Measurements from ENCODE around the gene PCCA.
"Not testable (repeated sequence)": the region's sequence is repeated elsewhere in the genome, so short reads cannot be mapped to it uniquely, and the experiment has no call there.

Gene PCCA

DNA sequence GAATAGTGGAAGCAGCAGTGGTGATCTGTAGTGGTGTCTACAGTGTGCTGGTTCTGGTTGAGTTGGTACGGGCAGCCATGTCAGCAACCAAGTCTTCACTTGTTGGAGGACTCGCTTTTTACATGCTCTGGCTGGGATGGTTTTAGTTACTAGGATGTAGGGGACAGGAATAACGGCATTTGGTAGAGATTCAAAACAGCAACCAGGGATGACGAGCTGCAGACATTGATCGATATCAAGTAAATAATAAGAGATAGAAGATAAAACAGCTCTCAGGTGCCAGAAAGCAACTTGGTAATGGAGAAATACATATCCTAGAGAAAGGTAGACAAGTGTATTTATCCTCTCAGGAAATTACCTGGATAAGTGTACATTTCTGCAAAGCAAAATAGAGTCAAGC lies 84.3 kb downstream of the PCCA start:
- H3K4me3 ChIP-seq (ENCODE audit: low read depth in 1 of 2, low read length in 2 of 2) = no peak overlapping the region
- H3K27ac ChIP-seq (ENCODE audit: low read length) = no peak overlapping the region
- H3K27me3 ChIP-seq (ENCODE audit: low read depth, low read length) = no peaks in the 10 kb centered on the region
- no peaks in the 10 kb centered on the region for H3K4me1 ChIP-seq (ENCODE audit: control insufficient read depth in 1 of 2, insufficient read depth in 2 of 2, low read length in 2 of 2)
- no peaks in the 10 kb centered on the region for H3K36me3 ChIP-seq (ENCODE audit: control insufficient read depth in 1 of 2, insufficient read depth in 2 of 2, low read length in 2 of 2)
- H3K9me3 ChIP-seq (ENCODE audit: control insufficient read depth in 1 of 2, low read length in 2 of 2) = no peaks in the 10 kb centered on the region

DNA sequence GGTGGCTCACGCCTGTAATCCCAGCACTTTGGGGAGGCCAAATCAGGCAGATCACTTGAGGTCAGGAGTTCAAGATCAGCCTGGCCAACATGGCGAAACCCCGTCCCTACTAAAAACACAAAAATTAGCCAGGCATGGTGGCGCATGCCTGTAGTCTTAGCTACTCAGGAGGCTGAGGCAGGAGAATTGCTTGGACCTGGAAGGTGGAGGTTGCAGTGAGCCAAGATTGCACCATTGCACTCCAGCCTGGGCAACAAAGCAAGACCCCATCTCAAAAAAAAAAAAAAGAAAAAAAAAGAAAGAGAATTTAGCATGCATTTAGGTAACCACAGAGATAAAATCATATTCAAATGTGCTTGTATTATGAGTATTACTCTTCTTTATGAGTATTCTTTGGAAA lies 85.6 kb downstream of the PCCA start:
- not testable (repeated sequence) for H3K36me3 ChIP-seq (ENCODE audit: control insufficient read depth in 1 of 2, insufficient read depth in 2 of 2, low read length in 2 of 2); H3K4me1 ChIP-seq (ENCODE audit: control insufficient read depth in 1 of 2, insufficient read depth in 2 of 2, low read length in 2 of 2); H3K27me3 ChIP-seq (ENCODE audit: low read depth, low read length); H3K9me3 ChIP-seq (ENCODE audit: control insufficient read depth in 1 of 2, low read length in 2 of 2); H3K27ac ChIP-seq (ENCODE audit: low read length); H3K4me3 ChIP-seq (ENCODE audit: low read depth in 1 of 2, low read length in 2 of 2)

DNA sequence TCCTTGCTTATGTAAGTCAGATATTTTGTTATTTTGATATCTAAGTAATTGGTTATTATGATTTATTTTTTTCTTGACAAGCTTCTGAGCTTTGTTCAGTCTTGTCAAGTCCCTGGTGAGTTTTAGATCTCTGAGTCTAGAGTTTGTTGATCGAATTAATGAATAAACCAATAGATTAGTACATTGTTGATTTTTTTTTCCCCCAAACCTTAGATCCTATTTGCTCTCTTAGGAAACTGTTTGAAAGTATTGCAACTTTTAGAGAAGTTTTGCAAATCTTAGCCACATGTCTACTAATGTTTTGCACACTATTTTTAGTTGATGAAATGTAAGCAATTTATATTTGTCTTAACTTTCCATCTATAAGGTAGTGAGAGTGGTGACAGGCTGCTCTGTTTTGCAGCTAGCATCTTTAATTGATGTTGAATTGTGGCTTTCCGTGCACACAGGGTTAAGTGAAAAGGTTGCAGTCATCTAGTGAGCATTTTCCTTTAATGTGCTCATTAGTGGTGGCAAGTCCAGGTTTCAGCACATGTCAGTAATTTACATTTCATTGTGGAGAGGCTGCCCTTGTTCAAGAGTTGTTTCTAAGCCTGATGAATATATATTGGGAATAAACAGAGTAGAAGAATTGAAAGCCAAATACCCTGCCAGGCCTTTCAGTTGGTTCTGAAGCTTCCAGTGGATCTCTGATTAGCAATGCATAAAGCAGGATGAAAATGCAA lies 86.3 kb downstream of the PCCA start:
- Histone ChIP-seq H3K4me3 (ENCODE audit: low read depth in 1 of 2, low read length in 2 of 2) (no peak overlapping the region), H3K27ac (ENCODE audit: low read length) (no peak overlapping the region), H3K4me1 (ENCODE audit: control insufficient read depth in 1 of 2, insufficient read depth in 2 of 2, low read length in 2 of 2) (no peaks in the 10 kb centered on the region), H3K27me3 (ENCODE audit: low read depth, low read length) (no peaks in the 10 kb centered on the region), H3K9me3 (ENCODE audit: control insufficient read depth in 1 of 2, low read length in 2 of 2) (no peaks in the 10 kb centered on the region), H3K36me3 (ENCODE audit: control insufficient read depth in 1 of 2, insufficient read depth in 2 of 2, low read length in 2 of 2) (no peaks in the 10 kb centered on the region)

DNA sequence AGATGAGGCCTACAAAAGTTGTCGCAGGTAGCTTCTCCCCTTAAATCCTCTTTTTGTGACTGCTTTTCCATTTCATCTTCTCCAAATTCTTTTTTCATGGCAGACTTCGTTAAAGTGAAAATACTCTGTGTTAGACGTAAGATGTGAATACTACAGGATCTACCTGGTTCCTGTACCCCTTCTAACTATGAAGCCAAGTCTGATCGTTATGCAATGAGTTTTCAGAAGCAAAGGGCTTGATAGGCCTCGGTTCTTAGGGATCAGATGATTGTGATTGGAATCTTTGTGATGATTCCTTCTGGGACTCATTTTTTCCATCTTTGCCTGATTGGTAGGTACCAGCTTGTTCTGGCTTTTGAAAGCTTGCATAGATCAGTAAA lies 86.9 kb downstream of the PCCA start:
- Histone ChIP-seq H3K4me3 (ENCODE audit: low read depth in 1 of 2, low read length in 2 of 2) (no peak overlapping the region), H3K27me3 (ENCODE audit: low read depth, low read length) (no peaks in the 10 kb centered on the region), H3K27ac (ENCODE audit: low read length) (no peak overlapping the region), H3K9me3 (ENCODE audit: control insufficient read depth in 1 of 2, low read length in 2 of 2) (no peaks in the 10 kb centered on the region), H3K36me3 (ENCODE audit: control insufficient read depth in 1 of 2, insufficient read depth in 2 of 2, low read length in 2 of 2) (no peaks in the 10 kb centered on the region), H3K4me1 (ENCODE audit: control insufficient read depth in 1 of 2, insufficient read depth in 2 of 2, low read length in 2 of 2) (no peaks in the 10 kb centered on the region)

DNA sequence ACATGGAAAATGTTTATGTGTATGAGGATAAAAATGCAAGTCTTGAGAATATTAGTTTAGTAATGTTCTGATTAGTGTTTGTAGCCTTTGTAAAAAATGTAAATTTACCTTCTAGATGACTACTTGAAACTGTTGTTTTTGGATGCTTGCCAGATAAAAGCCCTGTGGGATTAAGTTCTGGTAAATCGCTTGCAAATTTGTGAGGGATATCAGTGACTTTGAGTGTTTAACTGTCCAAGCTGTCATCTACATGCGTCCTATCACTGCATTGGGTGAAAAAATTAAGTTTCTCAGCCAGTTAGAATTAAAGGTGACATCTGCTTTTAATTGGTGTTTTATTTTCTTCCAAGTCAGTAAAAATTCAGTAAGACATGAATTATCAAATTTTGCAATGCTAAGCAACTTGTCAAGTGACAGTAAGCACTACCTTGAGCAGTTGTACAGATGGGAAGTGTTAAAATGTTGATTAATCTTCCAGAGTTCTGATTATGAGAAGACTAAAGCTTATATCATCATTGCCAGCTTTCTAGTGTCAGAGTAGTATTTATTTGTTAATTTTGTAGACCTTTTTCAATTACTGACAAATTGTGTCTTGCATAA lies 88.0 kb downstream of the PCCA start:
- H3K27ac ChIP-seq (ENCODE audit: low read length) = no peak overlapping the region
- H3K4me3 ChIP-seq (ENCODE audit: low read depth in 1 of 2, low read length in 2 of 2) = no peak overlapping the region
- no peaks in the 10 kb centered on the region for H3K36me3 ChIP-seq (ENCODE audit: control insufficient read depth in 1 of 2, insufficient read depth in 2 of 2, low read length in 2 of 2)
- H3K9me3 ChIP-seq (ENCODE audit: control insufficient read depth in 1 of 2, low read length in 2 of 2) = no peaks in the 10 kb centered on the region
- H3K27me3 ChIP-seq (ENCODE audit: low read depth, low read length) = no peaks in the 10 kb centered on the region
- no peaks in the 10 kb centered on the region for H3K4me1 ChIP-seq (ENCODE audit: control insufficient read depth in 1 of 2, insufficient read depth in 2 of 2, low read length in 2 of 2)

DNA sequence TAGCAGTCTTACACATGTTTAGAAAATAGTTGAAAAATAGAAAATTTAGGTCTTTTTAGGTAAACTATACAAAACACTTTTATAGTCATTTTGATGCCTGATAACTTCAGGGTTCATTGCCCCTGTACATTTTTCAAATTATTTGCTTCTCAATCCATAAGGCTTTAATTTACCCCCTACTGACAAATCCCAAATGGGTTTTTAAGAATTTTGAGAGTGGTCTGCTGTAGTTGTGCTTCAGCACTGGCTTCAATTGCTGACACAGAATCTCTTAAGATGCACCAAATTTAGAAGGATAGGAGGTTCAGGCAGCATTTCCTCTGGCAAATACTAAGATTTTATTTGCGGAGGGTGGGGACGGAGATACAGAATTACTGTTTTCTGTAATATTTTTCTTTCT lies 89.4 kb downstream of the PCCA start:
- Histone ChIP-seq H3K36me3 (ENCODE audit: control insufficient read depth in 1 of 2, insufficient read depth in 2 of 2, low read length in 2 of 2) (no peaks in the 10 kb centered on the region), H3K4me3 (ENCODE audit: low read depth in 1 of 2, low read length in 2 of 2) (no peak overlapping the region), H3K4me1 (ENCODE audit: control insufficient read depth in 1 of 2, insufficient read depth in 2 of 2, low read length in 2 of 2) (no peaks in the 10 kb centered on the region), H3K27ac (ENCODE audit: low read length) (no peak overlapping the region), H3K9me3 (ENCODE audit: control insufficient read depth in 1 of 2, low read length in 2 of 2) (no peaks in the 10 kb centered on the region), H3K27me3 (ENCODE audit: low read depth, low read length) (no peaks in the 10 kb centered on the region)

DNA sequence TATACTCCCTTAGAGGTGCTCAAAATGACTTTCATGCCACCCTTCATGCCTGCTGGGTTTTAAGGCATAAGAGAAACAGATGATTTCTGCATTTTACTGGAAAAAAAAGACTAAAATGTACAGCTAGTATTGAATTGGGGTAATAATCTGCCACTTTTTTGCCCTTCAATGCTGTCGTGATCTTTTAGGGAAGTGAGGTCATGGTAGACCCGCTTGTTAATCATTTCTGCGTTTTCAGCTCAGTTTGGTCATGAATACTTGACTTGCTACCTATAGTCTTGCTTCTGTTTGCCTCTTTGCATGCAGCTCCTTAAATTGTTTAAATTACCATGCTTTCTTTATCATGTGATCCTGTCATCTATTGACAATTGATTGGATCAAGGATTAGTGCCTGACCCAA lies 90.4 kb downstream of the PCCA start:
- H3K36me3 ChIP-seq (ENCODE audit: control insufficient read depth in 1 of 2, insufficient read depth in 2 of 2, low read length in 2 of 2) = no peaks in the 10 kb centered on the region
- H3K27ac ChIP-seq (ENCODE audit: low read length) = no peak overlapping the region
- no peaks in the 10 kb centered on the region for H3K4me1 ChIP-seq (ENCODE audit: control insufficient read depth in 1 of 2, insufficient read depth in 2 of 2, low read length in 2 of 2)
- H3K9me3 ChIP-seq (ENCODE audit: control insufficient read depth in 1 of 2, low read length in 2 of 2) = no peaks in the 10 kb centered on the region
- H3K4me3 ChIP-seq (ENCODE audit: low read depth in 1 of 2, low read length in 2 of 2) = no peak overlapping the region
- H3K27me3 ChIP-seq (ENCODE audit: low read depth, low read length) = no peaks in the 10 kb centered on the region

DNA sequence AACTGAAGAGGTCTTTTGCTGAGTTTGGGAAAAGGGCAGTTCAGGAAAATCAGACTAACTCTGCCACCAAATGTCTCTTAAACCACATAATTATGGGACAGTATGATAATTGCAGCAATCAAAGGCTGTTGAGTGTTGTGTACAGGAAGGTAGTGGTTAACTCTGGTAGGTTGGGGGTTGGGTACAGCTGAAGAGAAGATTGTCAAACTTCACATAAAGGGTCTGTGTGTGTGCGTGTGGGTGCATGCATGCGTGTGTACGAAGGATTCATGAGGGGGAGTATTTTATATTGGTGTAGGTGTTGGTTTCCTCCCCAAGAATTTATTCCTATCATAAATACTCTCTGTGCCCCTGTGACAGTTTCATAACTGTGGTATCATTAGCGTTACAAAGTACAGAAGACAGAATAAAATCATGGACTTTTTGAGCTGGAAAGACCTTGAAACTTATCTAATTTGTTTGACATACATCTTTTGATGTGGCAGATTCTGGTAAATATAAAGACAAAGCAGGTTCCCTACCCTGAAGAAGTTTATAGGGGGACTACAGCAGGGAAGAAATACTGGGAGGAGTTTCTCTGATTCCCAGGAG lies 94.1 kb downstream of the PCCA start:
- Histone ChIP-seq H3K36me3 (ENCODE audit: control insufficient read depth in 1 of 2, insufficient read depth in 2 of 2, low read length in 2 of 2) (no peaks in the 10 kb centered on the region), H3K4me3 (ENCODE audit: low read depth in 1 of 2, low read length in 2 of 2) (no peak overlapping the region), H3K4me1 (ENCODE audit: control insufficient read depth in 1 of 2, insufficient read depth in 2 of 2, low read length in 2 of 2) (no peaks in the 10 kb centered on the region), H3K27me3 (ENCODE audit: low read depth, low read length) (no peaks in the 10 kb centered on the region), H3K9me3 (ENCODE audit: control insufficient read depth in 1 of 2, low read length in 2 of 2) (no peaks in the 10 kb centered on the region), H3K27ac (ENCODE audit: low read length) (no peak overlapping the region)

DNA sequence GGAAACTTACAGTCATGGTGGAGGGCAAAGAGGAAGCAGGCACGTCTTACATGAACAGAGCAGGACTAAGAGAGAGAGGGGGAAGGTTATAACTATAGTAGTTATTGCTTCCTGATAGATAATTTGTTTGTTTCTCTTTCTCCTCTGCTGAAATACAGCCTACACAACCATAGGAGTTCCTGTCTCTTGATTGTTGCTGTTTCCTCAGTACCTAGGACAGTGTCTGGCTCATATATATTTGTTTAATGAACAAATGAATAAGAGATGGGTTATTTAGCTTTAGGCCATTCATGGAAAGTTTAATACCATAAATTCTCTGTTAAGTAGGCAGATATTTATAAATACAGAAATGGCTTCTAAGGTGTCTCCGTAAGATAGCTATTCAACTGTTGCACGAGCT lies 95.2 kb downstream of the PCCA start:
- no peak overlapping the region for H3K4me3 ChIP-seq (ENCODE audit: low read depth in 1 of 2, low read length in 2 of 2)
- H3K36me3 ChIP-seq (ENCODE audit: control insufficient read depth in 1 of 2, insufficient read depth in 2 of 2, low read length in 2 of 2) = no peaks in the 10 kb centered on the region
- H3K9me3 ChIP-seq (ENCODE audit: control insufficient read depth in 1 of 2, low read length in 2 of 2) = no peaks in the 10 kb centered on the region
- no peaks in the 10 kb centered on the region for H3K27me3 ChIP-seq (ENCODE audit: low read depth, low read length)
- no peak overlapping the region for H3K27ac ChIP-seq (ENCODE audit: low read length)
- H3K4me1 ChIP-seq (ENCODE audit: control insufficient read depth in 1 of 2, insufficient read depth in 2 of 2, low read length in 2 of 2) = no peaks in the 10 kb centered on the region

DNA sequence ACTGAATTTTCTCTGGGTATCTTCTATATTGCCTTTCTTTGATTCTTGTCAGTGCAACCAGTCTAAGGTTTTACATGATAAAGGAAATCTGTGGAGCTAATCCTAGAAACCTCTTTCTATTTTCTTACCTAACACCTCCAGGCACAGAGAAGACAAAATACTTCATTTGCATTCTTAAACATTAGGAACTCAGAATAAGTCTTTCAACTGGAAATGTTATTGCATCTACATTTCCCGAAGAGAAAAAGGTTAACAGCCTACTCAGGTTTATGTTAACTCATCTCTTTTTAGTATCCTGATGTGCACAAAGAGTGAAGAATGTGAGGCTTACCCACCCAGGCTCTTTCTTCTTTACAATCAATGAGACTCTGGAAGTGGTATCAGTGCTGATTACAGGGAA lies 106.7 kb downstream of the PCCA start:
- Histone ChIP-seq H3K27ac (ENCODE audit: low read length) (no peak overlapping the region), H3K4me1 (ENCODE audit: control insufficient read depth in 1 of 2, insufficient read depth in 2 of 2, low read length in 2 of 2) (no peaks in the 10 kb centered on the region), H3K4me3 (ENCODE audit: low read depth in 1 of 2, low read length in 2 of 2) (no peak overlapping the region), H3K9me3 (ENCODE audit: control insufficient read depth in 1 of 2, low read length in 2 of 2) (no peaks in the 10 kb centered on the region), H3K27me3 (ENCODE audit: low read depth, low read length) (no peaks in the 10 kb centered on the region), H3K36me3 (ENCODE audit: control insufficient read depth in 1 of 2, insufficient read depth in 2 of 2, low read length in 2 of 2) (no peaks in the 10 kb centered on the region)

DNA sequence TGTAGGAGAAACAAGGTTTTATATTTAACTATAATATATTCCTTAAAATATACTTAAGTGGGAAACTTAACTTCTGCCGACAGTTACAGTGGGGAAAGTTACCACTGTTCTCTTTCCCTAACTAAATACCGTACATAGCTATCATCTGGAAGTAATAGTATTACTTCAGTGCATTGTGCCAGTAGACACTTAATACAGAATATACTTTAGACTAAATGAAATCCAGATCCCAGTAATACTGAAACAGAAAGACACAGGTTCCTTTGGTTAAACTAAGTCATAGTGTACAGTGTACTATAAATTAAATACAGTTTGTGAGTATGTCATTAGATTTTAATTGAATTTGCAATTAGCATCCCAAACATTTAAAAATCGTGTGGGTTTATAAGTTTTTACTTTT lies 107.5 kb downstream of the PCCA start:
- Histone ChIP-seq H3K27me3 (ENCODE audit: low read depth, low read length) (no peaks in the 10 kb centered on the region), H3K9me3 (ENCODE audit: control insufficient read depth in 1 of 2, low read length in 2 of 2) (no peaks in the 10 kb centered on the region), H3K36me3 (ENCODE audit: control insufficient read depth in 1 of 2, insufficient read depth in 2 of 2, low read length in 2 of 2) (no peaks in the 10 kb centered on the region), H3K27ac (ENCODE audit: low read length) (no peak overlapping the region), H3K4me1 (ENCODE audit: control insufficient read depth in 1 of 2, insufficient read depth in 2 of 2, low read length in 2 of 2) (no peaks in the 10 kb centered on the region), H3K4me3 (ENCODE audit: low read depth in 1 of 2, low read length in 2 of 2) (no peak overlapping the region)

DNA sequence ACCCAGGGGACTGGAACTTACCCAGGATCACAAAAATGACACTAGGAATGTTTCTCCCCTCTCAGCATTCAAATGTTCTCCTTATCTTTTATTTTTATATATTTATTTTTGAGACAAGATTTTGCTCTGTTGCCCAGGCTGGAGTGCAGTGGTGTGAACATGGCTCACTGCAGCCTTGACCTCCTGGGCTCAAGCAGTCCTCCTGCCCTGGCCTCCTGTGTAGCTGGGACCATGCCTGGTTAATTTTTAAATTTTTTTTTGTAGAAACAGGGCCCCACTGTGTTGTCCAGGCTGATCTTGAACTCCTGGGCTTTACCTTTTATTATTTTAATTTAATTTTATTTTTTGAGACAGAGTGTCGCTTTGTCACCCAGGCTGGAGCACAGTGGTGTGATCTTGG lies 108.2 kb downstream of the PCCA start:
- no peaks in the 10 kb centered on the region for H3K27me3 ChIP-seq (ENCODE audit: low read depth, low read length)
- H3K4me3 ChIP-seq (ENCODE audit: low read depth in 1 of 2, low read length in 2 of 2) = no peak overlapping the region
- H3K4me1 ChIP-seq (ENCODE audit: control insufficient read depth in 1 of 2, insufficient read depth in 2 of 2, low read length in 2 of 2) = no peaks in the 10 kb centered on the region
- no peak overlapping the region for H3K27ac ChIP-seq (ENCODE audit: low read length)
- no peaks in the 10 kb centered on the region for H3K9me3 ChIP-seq (ENCODE audit: control insufficient read depth in 1 of 2, low read length in 2 of 2)
- H3K36me3 ChIP-seq (ENCODE audit: control insufficient read depth in 1 of 2, insufficient read depth in 2 of 2, low read length in 2 of 2) = no peaks in the 10 kb centered on the region

All from muscle layer of duodenum (tissue), 2 donors.